ENCODE measurements around the gene SLC25A48.

SLC25A48 gene

GRCh38 chr5:135905144-135905543 is 70.7 kb downstream of the SLC25A48 start:
- in situ Hi-C loops (cut with MboI; ENCODE audit: low sequenced_read_pairs): no loop called here

- in situ Hi-C loops (cut with MboI; ENCODE audit: low sequenced_read_pairs): no loop called here
Observed at GRCh38 chr5:135913713-135914626, 79.5 kb downstream of the SLC25A48 start.

- in situ Hi-C loops (cut with MboI; ENCODE audit: low sequenced_read_pairs): no loop called here
Observed at GRCh38 chr5:135915466-135916001, 81.1 kb downstream of the SLC25A48 start.

GRCh38 chr5:135916638-135917263 is 82.3 kb downstream of the SLC25A48 start:
- in situ Hi-C loops (cut with MboI; ENCODE audit: low sequenced_read_pairs): no loop called here

- in situ Hi-C loops (cut with MboI; ENCODE audit: low sequenced_read_pairs): no loop called here
Observed at GRCh38 chr5:135920199-135920598, 85.7 kb downstream of the SLC25A48 start.

- in situ Hi-C loops (cut with MboI; ENCODE audit: low sequenced_read_pairs): no loop called here
Observed at GRCh38 chr5:135921388-135921787, 86.9 kb downstream of the SLC25A48 start.

GRCh38 chr5:135930029-135930948 is 95.8 kb downstream of the SLC25A48 start:
- in situ Hi-C loops (cut with MboI; ENCODE audit: low sequenced_read_pairs): no loop called here

- in situ Hi-C loops (cut with MboI; ENCODE audit: low sequenced_read_pairs): no loop called here
Observed at GRCh38 chr5:135930949-135931295, 96.5 kb downstream of the SLC25A48 start.

- in situ Hi-C loops (cut with MboI; ENCODE audit: low sequenced_read_pairs): no loop called here
Observed at GRCh38 chr5:135934939-135935338, 100.5 kb downstream of the SLC25A48 start.

GRCh38 chr5:135937245-135937911 is 102.9 kb downstream of the SLC25A48 start:
- in situ Hi-C loops (cut with MboI; ENCODE audit: low sequenced_read_pairs): no loop called here
